ENCODE data around the gene SNED1.

DNA sequence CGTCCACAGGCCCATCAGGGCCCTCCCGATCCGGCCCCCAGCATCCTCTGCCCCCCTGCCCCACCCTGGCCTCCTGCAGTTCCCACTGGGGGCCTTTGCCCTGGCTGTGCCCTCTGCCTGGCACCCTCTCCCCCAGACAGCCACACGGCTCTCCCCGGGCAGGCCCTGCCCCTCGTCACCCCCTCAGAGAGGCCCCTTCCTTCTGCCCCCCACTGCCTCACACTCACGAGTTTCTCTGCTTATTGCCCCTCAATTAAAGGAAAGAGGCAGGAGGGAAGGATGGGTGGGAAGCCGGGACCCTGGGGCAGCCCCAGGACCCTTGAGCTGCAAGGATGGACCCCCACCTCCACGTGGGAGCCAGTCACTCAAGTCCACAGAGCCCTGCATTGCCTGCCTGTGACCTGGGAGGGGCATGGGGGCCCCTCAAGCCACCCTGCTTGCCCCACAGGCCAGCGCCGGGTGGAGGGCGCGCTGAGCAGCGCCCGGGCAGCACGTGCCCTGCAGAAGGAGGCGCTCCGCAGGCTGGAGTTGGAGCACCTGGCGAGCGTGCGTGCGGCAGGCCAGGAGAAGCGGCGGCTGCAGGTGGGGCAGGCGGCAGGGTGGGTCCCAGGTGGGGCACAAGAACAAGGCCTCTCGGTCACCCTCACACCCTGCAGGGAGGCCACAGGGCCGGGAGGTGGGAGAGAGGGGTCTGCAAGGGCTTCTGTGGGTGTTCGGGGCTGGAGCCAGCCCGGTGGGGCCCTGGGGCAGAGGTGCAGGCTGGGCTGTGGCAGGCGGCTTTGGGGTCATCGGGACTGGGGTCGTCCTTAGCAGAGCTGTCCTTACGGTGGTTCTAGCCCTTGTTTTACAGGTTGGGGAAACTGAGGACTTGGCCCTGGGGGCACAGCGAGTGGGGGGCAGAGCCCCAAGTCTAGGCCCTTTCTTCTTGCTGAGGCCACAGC is 30.5 kb upstream of the SNED1 start:
- no peak for TF ChIP-seq SPI1 (IDR thresholded peaks at IDR 0.05; ENCODE audit: low read depth, low read length)
- no peak for TF ChIP-seq POLR2AphosphoS5 (IDR thresholded peaks at IDR 0.05; ENCODE audit: low read depth, low read length)
- TF ChIP-seq TAF1 (IDR thresholded peaks at IDR 0.05; ENCODE audit: low read depth, low read length) = no peak
